AG08396 (cell line): ENCODE data around the gene APP.
A peak's percentile ranks its signal among the peaks of the same experiment; 100 is the strongest.

Experiments
- DNase-seq: peaks from one replicate; pipeline ENCODE4 v3.0.0; 2012; ENCODE audit warnings: low spot score, mixed read lengths

The APP gene

GRCh38 chr21:25977068-25977611, 193.4 kb downstream of the APP start:
- DNase-seq: no peak

GRCh38 chr21:25974964-25975363, 195.6 kb downstream of the APP start:
- no peak for DNase-seq

- no peak for DNase-seq
These were observed 200.2 kb downstream of the APP start for GRCh38 chr21:25970254-25970930.

GRCh38 chr21:25967901-25968438, 202.6 kb downstream of the APP start:
- DNase-seq: no peak

GRCh38 chr21:25967181-25967900, 203.2 kb downstream of the APP start:
- no peak for DNase-seq

- no peak for DNase-seq
These were observed 204.4 kb downstream of the APP start for GRCh38 chr21:25965951-25966707.

GRCh38 chr21:25964926-25965325, 205.6 kb downstream of the APP start:
- no peak for DNase-seq

GRCh38 chr21:25964015-25964414, 206.6 kb downstream of the APP start:
- no peak for DNase-seq

GRCh38 chr21:25963181-25963580, 207.4 kb downstream of the APP start:
- no peak for DNase-seq

- DNase-seq: no peak
These were observed 209.5 kb downstream of the APP start for GRCh38 chr21:25961042-25961441.

- no peak for DNase-seq
These were observed 210.2 kb downstream of the APP start for GRCh38 chr21:25960402-25960801.

- no peak for DNase-seq
These were observed 210.8 kb downstream of the APP start for GRCh38 chr21:25959799-25960198.

- peak; percentile 31 for DNase-seq
These were observed 213.4 kb downstream of the APP start for GRCh38 chr21:25956993-25957714.

GRCh38 chr21:25955646-25956045, 214.9 kb downstream of the APP start:
- DNase-seq: no peak

GRCh38 chr21:25953659-25954058, 216.9 kb downstream of the APP start:
- no peak for DNase-seq

GRCh38 chr21:25953196-25953595, 217.4 kb downstream of the APP start:
- no peak for DNase-seq

- DNase-seq: no peak
These were observed 218.3 kb downstream of the APP start for GRCh38 chr21:25952306-25952705.

GRCh38 chr21:25949701-25950100, 220.9 kb downstream of the APP start:
- DNase-seq: no peak

- no peak for DNase-seq
These were observed 225.8 kb downstream of the APP start for GRCh38 chr21:25944672-25945213.

GRCh38 chr21:25944082-25944481, 226.5 kb downstream of the APP start:
- DNase-seq: no peak

- DNase-seq: no peak
These were observed 228.4 kb downstream of the APP start for GRCh38 chr21:25942135-25942534.

GRCh38 chr21:25939396-25939761, 231.2 kb downstream of the APP start:
- no peak for DNase-seq
